NCI-H524 treated with DMSO at 0.1 percent for 48 hours (cell line): ENCODE results near the gene MDGA2.

ENCODE experiments used
- DNase-seq: peaks from one replicate; lab custom pipeline; 2025; lab: John Stamatoyannopoulos, UW

Gene MDGA2

GRCh38 chr14:47675466-47676314 lies at the start of gene MDGA2:
Gene MDGA2 (minus strand): TSS chr14:47675605.
- peak; percentile 47 for DNase-seq

GRCh38 chr14:47722929-47723693 lies 47.7 kb upstream of the MDGA2 start:
- no peak for DNase-seq

- no peak for DNase-seq
These were observed 44.9 kb upstream of the MDGA2 start for GRCh38 chr14:47720281-47720680.

- DNase-seq: no peak
These were observed 39.9 kb upstream of the MDGA2 start for GRCh38 chr14:47715330-47715729.

GRCh38 chr14:47710581-47710980 lies 35.2 kb upstream of the MDGA2 start:
- no peak for DNase-seq

- no peak for DNase-seq
These were observed 30.3 kb upstream of the MDGA2 start for GRCh38 chr14:47705683-47706082.

GRCh38 chr14:47691829-47692228 lies 16.4 kb upstream of the MDGA2 start:
- no peak for DNase-seq

- no peak for DNase-seq
These were observed 3.6 kb upstream of the MDGA2 start for GRCh38 chr14:47678993-47679392.

GRCh38 chr14:47678157-47678556 lies 2.8 kb upstream of the MDGA2 start:
- DNase-seq: no peak

GRCh38 chr14:47676315-47676617 lies 861 bp upstream of the MDGA2 start:
- no peak for DNase-seq

- no peak for DNase-seq
These were observed 601 bp downstream of the MDGA2 start for GRCh38 chr14:47674543-47675465.

GRCh38 chr14:47674148-47674542 lies 1.3 kb downstream of the MDGA2 start:
- no peak for DNase-seq

- no peak for DNase-seq
These were observed 9.9 kb downstream of the MDGA2 start for GRCh38 chr14:47665337-47666134.

GRCh38 chr14:47662466-47662865 lies 12.9 kb downstream of the MDGA2 start:
- no peak for DNase-seq

GRCh38 chr14:47660158-47660557 lies 15.2 kb downstream of the MDGA2 start:
- no peak for DNase-seq

GRCh38 chr14:47658041-47658440 lies 17.4 kb downstream of the MDGA2 start:
- DNase-seq: no peak

GRCh38 chr14:47657143-47657542 lies 18.3 kb downstream of the MDGA2 start:
- no peak for DNase-seq

- DNase-seq: no peak
These were observed 24.1 kb downstream of the MDGA2 start for GRCh38 chr14:47651337-47651736.

- no peak for DNase-seq
These were observed 37.7 kb downstream of the MDGA2 start for GRCh38 chr14:47637753-47638152.

GRCh38 chr14:47626151-47627035 lies 49.0 kb downstream of the MDGA2 start:
- DNase-seq: no peak
